Natural killer cell treated with Interleukin-12 subunit alpha and Interleukin-12 subunit beta and Interleukin-15 and Interleukin-18, amount 100 ng/mL, for 72 hours (primary cell): ENCODE results near the gene CDK14. TPM values are rescaled to one million over a fixed set of nuclear protein-coding genes. Genes with fewer than 3 reads are reported as not detected.

Experiments used
- ATAC-seq, 2 donors: fragments of 150-1000 bp; cut with Tn5 transposase in 1 of 2; sonication (Bioruptor Pico), chemical (Tn5 transposase) in 1 of 2; 2 replicates each; pipeline ENCODE4 v1.10.0; 2021
- DNase-seq: peaks from one replicate; pipeline ENCODE4 v3.0.0; 2022; ENCODE audit warnings: low spot score
- H3K27ac Mint-ChIP-seq, 2 donors: 1 replicate in 1 of 2; 2 replicates in 1 of 2; pipeline ENCODE4 v1.8.0; 2022; ENCODE audit warnings: mixed read lengths in 2 of 2, mild to moderate bottlenecking in 1 of 2, moderate library complexity in 1 of 2
- H3K27me3 Mint-ChIP-seq, 2 donors: 1 replicate in 1 of 2; 2 replicates in 1 of 2; pipeline ENCODE4 v1.8.0; 2022; ENCODE audit warnings: mixed read lengths in 2 of 2
- H3K36me3 Mint-ChIP-seq: one replicate; pipeline ENCODE4 v1.8.0; 2022; ENCODE audit warnings: mixed read lengths
- H3K4me1 Mint-ChIP-seq, 2 donors: 1 replicate in 1 of 2; 2 replicates in 1 of 2; pipeline ENCODE4 v1.8.0; 2022; ENCODE audit warnings: low read depth in 2 of 2, mixed read lengths in 2 of 2, mild to moderate bottlenecking in 1 of 2
- H3K4me3 Mint-ChIP-seq: one replicate; pipeline ENCODE4 v1.8.0; 2022; ENCODE audit warnings: mixed read lengths
- H3K9me3 Mint-ChIP-seq: 2 replicates; pipeline ENCODE4 v1.8.0; 2022; ENCODE audit warnings: mixed read lengths
- total RNA-seq, 2 donors: library from RNA; stranded (reverse); gene quantifications; one replicate each; pipeline ENCODE4 v1.2.3, GENCODE V29; 2022

Gene CDK14
- total RNA-seq, 2 donors from 2014 or later = 0.76 to 2.8 TPM

DNA sequence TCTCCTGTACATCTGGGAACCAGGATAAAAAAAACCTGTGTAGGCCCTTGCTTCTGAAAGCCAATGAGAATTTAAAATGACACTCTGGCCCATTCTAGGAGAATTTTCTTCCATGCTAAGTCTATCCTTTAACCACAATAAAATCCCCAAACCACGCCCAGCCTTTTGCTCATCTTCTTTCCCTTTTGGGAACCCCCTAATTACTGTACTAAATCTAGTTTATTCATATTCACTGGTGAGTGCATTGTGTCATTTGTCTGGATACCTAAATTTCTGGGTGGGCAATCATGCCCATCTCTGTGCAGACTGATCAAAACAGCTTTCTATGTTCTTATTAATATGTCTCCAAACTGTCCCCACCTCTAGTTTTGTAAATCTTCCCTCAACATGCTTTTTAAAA, 11.7 kb upstream of the CDK14 start:
- DNase-seq = no peak
- no peaks in the 10 kb centered on the region for H3K27me3 Mint-ChIP-seq
- peaks cover 3% of the 10 kb centered on the region for H3K9me3 Mint-ChIP-seq
- no peaks in the 10 kb centered on the region for H3K4me1 Mint-ChIP-seq
- H3K36me3 Mint-ChIP-seq = no peaks in the 10 kb centered on the region
- no peak overlapping the region for H3K4me3 Mint-ChIP-seq
- no peak for ATAC-seq
- no peak overlapping the region for H3K27ac Mint-ChIP-seq

DNA sequence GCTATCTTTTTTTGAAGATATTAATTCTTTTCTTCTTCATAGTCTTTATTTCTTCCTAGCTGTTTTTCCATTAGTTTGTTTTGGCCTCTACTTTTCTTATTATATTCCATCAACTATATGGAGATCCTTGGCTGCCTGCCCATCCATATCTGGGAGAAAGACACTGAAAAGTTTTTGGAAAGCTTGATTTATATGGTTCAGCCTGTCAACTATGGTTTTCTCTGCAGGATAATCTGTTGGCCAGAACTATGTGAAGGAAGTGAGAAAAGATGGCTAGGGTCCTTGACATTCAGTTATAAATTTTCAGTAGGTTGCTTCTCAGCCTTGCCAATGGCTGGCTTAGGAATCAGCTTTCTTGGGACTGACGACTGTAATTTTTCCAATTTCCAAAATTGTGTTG, 10.0 kb upstream of the CDK14 start:
- H3K4me1 Mint-ChIP-seq = no peaks in the 10 kb centered on the region
- ATAC-seq (no peak), DNase-seq (no peak)

DNA sequence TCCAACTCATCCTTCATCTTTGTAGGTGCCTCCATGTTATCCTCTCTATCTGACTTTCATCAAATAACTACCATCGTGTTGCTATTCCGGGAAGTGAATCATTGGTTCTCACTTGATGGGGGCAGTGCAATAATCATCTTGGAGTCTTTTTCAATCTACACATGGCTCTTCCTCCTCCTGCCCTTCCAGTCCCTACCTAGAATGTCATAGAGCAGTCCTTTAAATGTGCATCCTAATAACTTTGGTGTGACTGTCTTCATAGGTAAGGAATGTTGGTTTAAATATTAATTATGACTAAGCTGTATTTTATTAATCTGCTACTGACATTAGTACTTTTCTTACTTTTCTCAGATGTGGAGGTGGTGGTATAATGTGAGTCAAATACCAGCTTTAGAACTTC, 8.4 kb upstream of the CDK14 start:
- DNase-seq (no peak), ATAC-seq (no peak)
- Mint-ChIP-seq H3K27ac (no peak overlapping the region), H3K4me3 (no peak overlapping the region), H3K9me3 (no peaks in the 10 kb centered on the region), H3K27me3 (no peaks in the 10 kb centered on the region), H3K4me1 (no peaks in the 10 kb centered on the region), H3K36me3 (no peaks in the 10 kb centered on the region)

More for the DNA sequence above, 10.0 kb upstream of the CDK14 start:
- no peak overlapping the region for H3K4me3 Mint-ChIP-seq
- peaks cover 3% of the 10 kb centered on the region for H3K9me3 Mint-ChIP-seq
- H3K36me3 Mint-ChIP-seq = no peaks in the 10 kb centered on the region
- H3K27me3 Mint-ChIP-seq = no peaks in the 10 kb centered on the region
- no peak overlapping the region for H3K27ac Mint-ChIP-seq

DNA sequence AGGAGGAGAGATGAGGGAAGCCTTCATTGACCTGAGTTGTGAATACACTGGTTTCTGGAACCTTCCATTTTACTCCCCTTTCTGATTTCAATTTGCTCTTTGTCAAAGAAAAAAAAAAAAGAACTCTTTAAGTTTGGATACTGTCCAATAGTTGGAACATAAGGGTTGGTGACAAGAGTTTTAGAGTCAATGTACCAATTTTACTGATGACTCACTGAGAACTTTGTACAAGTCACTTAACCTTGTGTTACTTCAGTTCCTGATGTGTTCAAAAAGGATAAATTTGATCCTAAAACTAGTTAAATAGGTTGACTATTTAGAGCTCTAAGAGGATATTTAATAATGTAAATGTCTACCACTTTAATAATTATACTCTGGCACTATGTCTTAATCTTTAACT, 4.1 kb upstream of the CDK14 start:
- peaks cover 0 to under 1% of the 10 kb centered on the region in 2 donors for H3K4me1 Mint-ChIP-seq
- no peak overlapping the region for H3K27ac Mint-ChIP-seq
- DNase-seq (no peak), ATAC-seq (no peak)
- peaks cover 15 to 22% of the 10 kb centered on the region in 2 donors for H3K27me3 Mint-ChIP-seq
- no peaks in the 10 kb centered on the region for H3K36me3 Mint-ChIP-seq
- H3K4me3 Mint-ChIP-seq = no peak overlapping the region
- H3K9me3 Mint-ChIP-seq = no peaks in the 10 kb centered on the region

DNA sequence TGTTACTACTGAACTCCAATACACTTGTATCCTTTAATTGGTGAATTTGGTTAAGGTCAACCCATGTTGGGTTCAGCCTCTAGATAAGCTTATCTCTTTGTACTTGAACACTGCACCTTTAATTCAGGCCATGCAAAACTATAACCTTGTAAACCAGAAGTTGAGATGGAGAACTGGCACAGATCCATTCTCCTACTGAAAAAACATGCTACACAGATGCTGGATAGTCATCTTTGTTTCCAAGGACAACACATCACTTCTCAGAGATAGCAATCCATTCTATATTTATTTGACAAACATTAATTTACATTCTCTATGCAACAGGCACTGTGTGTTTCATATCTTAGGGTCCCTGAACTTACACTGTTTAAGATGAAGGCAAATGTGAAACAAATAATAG, 2.9 kb upstream of the CDK14 start:
- Mint-ChIP-seq H3K36me3 (no peaks in the 10 kb centered on the region), H3K27me3 (peaks cover 24 to 33% of the 10 kb centered on the region in 2 donors), H3K4me3 (no peak overlapping the region), H3K4me1 (peaks cover 0 to 2% of the 10 kb centered on the region in 2 donors), H3K9me3 (no peaks in the 10 kb centered on the region), H3K27ac (no peak overlapping the region)
- ATAC-seq (no peak), DNase-seq (no peak)

DNA sequence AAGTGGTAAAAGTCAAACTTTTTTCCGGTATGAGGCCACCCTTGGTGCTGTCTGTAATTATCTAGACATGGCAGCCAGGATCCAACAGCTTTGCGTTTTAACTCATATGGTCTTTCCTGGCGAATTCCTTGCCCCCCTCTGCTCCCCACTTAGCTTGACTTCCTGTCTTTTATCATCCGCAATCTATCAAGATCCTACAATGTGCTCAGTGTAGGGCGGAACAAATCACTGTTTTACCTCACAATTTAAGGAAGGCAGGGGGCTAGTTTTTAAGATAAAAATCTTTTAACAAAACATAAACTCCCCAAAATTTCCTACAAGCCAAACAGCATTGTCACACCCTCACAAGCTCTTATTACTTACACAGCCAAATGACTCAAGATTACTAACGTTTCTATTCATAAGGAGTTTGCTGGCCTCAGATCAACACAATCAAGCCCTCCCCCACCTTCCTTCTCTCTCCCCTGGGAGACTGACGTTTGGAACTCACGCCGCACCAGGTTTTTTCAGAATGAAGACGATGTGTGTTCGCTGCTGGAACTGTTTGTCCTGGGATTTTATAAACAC, 1.3 kb upstream of the CDK14 start:
- ATAC-seq (no peak), DNase-seq (no peak)
- Mint-ChIP-seq H3K9me3 (no peaks in the 10 kb centered on the region), H3K27ac (no peak overlapping the region), H3K36me3 (no peaks in the 10 kb centered on the region), H3K4me3 (peak overlapping the region; percentile 22), H3K27me3 (peaks cover 29 to 33% of the 10 kb centered on the region in 2 donors), H3K4me1 (peaks cover 0 to 2% of the 10 kb centered on the region in 2 donors)

DNA sequence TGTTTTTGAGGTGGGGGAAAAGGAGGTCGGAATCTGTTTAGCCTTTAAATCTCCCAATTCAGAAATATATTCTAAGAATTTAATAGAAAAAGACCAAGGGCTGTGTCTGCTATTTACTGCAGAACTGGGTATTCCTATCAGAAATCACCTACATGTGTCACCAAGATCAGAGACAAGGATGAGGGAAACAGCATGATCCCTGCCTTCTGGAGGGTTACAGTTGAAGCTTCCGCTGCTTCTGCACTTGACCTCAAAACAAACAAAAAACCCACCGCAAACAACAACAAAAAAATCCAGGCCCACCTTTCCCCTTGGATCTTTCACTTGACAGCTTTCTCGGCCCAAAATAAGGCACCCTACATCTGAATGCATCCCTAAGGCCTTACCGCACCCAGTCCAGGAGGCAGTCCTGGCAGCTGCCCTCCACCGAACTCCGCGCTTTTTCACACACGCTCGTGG, 750 bp upstream of the CDK14 start:
- no peaks in the 10 kb centered on the region for H3K9me3 Mint-ChIP-seq
- H3K27ac Mint-ChIP-seq = no peak overlapping the region
- H3K36me3 Mint-ChIP-seq = no peaks in the 10 kb centered on the region
- peak overlapping the region; percentile 22 for H3K4me3 Mint-ChIP-seq
- DNase-seq = no peak
- H3K27me3 Mint-ChIP-seq = peaks cover 32 to 33% of the 10 kb centered on the region in 2 donors
- no peak for ATAC-seq
- peaks cover 0 to 2% of the 10 kb centered on the region in 2 donors for H3K4me1 Mint-ChIP-seq

DNA sequence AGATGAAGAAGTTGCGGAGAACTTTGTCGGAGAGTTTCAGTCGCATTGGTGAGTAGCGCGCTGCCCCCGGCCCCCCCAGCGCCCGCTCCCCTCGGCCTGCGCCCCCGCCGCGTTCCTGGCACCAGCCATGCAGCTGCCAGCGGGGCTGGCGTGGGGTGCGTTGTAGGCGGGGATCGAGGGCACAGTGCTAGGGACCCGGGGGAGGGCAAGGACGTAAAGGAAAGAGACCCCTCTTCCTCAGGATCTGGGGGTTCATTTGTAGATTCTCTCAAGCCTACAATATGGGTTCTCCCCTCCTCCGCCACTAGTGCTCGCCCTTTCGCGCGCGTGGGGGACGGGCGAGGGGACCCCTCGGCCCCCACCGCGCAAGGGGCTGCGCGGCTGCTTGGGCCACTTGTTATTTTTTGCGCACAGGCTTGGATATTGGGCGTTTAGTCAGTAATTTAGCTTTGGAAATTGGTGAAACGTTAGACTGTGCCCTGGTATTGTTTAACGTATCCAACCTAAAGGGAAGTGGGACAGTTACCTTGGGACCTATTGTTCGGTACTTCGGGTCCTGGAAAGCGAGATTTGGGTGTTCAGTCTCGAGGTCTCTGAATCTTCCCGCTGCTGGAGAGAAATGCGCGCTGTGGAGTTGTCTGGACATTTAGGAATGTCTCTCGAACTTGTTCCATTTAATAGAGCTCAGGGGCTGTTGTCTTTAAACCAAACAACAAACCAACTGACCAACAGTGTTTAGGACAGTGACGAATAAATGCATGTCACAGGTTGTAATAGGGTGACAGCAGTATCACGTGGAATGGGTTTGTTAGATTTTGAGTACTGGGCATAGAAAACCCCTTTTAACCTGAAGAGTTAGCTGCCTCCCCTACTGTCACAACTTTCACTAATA, 796 bp downstream of the CDK14 start:
- DNase-seq (no peak), ATAC-seq (peak in 1 of 2 donors; percentile 37)
- H3K27ac Mint-ChIP-seq = no peak overlapping the region
- peaks cover 33% of the 10 kb centered on the region in 2 donors for H3K27me3 Mint-ChIP-seq
- no peaks in the 10 kb centered on the region for H3K36me3 Mint-ChIP-seq
- H3K9me3 Mint-ChIP-seq = no peaks in the 10 kb centered on the region
- peaks cover 0 to 2% of the 10 kb centered on the region in 2 donors for H3K4me1 Mint-ChIP-seq
- peak overlapping the region; percentile 62 for H3K4me3 Mint-ChIP-seq

DNA sequence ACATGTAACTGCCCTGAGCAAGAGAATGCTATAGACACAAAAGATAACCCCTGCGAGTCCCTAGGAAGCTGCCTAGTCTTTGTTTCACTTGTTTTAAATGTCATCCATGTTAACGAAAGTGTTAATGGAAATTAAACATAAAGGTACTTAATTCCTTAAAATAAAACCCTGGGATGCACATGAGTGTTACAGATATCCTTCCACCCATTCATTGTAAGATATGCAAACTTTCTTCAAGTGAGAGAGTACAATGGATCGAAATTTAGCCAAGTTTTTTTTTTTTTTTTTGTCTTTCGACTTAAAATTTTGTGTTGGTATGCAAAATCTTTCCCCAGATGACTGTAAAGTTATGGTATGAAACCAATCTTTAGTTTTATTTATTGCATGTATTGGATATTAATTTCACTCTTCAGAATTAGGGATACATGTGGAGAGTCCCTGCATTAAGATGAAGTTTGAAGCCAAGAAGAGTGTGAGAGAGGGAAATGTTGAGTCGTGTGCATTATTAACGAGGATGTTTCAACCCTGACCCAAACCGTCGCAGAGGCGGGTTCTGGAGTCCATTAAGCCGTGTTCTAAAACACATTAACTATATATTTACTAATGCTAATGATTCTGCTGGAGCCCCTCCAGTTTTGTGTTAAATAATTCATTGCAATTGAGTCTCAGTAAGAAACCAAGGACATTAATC, 1.6 kb downstream of the CDK14 start:
- H3K9me3 Mint-ChIP-seq = no peaks in the 10 kb centered on the region
- H3K36me3 Mint-ChIP-seq = no peaks in the 10 kb centered on the region
- peaks cover 33% of the 10 kb centered on the region in 2 donors for H3K27me3 Mint-ChIP-seq
- H3K4me3 Mint-ChIP-seq = peak overlapping the region; percentile 32
- no peak overlapping the region for H3K27ac Mint-ChIP-seq
- ATAC-seq (no peak), DNase-seq (no peak)
- H3K4me1 Mint-ChIP-seq = peaks cover 0 to 2% of the 10 kb centered on the region in 2 donors

DNA sequence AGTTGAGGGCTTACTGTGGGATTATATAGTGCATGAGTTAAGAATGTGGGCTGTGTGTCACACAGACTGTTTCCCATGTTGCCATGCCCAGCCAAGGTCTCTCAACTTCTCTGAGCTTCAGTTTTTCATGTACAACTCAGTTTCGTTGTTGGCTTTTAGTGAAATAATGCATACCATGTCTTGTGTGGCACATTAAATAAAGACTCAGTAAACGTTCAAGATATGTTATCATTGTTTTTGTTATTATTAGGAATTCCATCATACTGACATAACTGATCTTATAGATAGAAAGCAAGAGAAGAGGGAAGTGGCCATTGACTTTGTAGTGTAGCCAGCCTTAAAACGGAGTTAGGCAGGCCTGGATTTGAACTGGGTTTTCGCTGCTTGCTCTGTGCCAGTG, 2.9 kb downstream of the CDK14 start:
- Mint-ChIP-seq H3K27me3 (peaks cover 25 to 29% of the 10 kb centered on the region in 2 donors), H3K4me3 (no peak overlapping the region), H3K4me1 (peaks cover 0 to 2% of the 10 kb centered on the region in 2 donors), H3K36me3 (no peaks in the 10 kb centered on the region), H3K27ac (no peak overlapping the region), H3K9me3 (no peaks in the 10 kb centered on the region)
- ATAC-seq (no peak), DNase-seq (no peak)

DNA sequence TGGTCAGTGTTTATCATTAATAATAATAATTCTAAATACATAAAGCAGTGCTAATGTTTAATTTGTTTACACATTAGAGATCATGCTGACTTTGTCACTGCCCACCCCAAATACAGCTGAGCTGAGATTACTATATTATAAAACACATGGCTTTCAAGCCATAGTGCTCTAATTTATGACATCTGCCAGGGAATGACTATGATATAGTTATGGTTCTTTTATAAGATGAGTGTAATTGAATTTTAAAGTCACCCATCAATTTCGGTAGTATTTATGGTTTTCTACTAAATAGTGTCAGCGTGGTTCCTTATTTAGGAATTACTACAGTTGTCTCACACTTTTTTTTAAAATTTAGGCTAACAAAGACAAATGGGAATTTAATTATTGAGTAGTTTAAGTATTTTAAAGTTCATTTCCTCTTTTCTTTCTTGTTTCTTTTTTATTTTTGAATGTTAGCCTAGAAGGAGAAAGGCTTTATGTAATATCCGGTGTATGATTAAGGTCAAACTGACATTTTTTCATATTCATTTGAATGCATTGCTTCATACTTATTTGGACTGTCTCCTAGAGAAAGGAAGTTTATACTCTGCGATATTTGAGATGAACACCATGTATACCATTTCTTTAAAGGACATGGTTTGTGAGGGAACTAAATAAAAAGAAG, 3.9 kb downstream of the CDK14 start:
- Mint-ChIP-seq H3K9me3 (no peaks in the 10 kb centered on the region), H3K4me3 (no peak overlapping the region), H3K27ac (no peak overlapping the region), H3K27me3 (peaks cover 18 to 24% of the 10 kb centered on the region in 2 donors), H3K4me1 (peaks cover 0 to 2% of the 10 kb centered on the region in 2 donors), H3K36me3 (no peaks in the 10 kb centered on the region)
- ATAC-seq = no peak
- DNase-seq = no peak

DNA sequence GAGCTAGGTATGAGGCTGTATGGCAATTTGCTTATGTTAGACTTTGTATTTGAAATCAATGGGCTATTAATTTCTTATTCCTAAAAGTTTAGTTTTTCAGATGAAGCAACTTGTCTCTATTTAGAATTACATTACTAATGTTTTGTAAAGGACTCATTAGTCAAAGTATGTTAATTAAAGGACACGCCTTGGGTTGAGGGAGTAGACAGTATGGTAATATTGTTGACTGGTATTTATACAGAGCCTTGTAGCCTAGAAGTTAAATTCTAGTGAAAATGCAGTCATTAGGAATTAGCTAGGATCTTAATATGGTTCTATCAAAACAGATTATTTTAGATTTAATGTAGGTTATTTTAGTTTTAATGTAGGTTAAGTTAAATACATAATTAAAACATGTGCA, 6.2 kb downstream of the CDK14 start:
- H3K36me3 Mint-ChIP-seq = no peaks in the 10 kb centered on the region
- no peak for ATAC-seq
- no peaks in the 10 kb centered on the region for H3K4me1 Mint-ChIP-seq
- H3K27ac Mint-ChIP-seq = no peak overlapping the region
- DNase-seq = no peak
- peaks cover 8 to 15% of the 10 kb centered on the region in 2 donors for H3K27me3 Mint-ChIP-seq
- no peaks in the 10 kb centered on the region for H3K9me3 Mint-ChIP-seq
- no peak overlapping the region for H3K4me3 Mint-ChIP-seq

DNA sequence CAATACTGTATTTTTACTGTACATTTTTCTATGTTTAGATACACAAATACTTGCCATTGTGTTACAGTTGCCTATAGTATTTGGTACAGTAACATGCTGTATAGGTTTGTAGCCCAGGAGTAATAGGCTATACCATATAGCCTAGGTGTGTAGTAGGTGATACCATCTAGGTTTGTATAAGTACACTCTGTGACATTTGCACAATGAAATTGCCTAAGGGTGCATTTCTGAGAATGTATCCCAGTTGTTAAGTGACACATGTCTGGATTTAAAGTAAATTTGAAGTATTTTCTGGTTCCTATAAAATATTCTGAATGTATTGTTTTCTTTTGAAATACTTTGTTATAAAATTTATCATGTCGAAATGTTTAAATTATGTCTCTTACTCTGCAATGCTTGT, 7.2 kb downstream of the CDK14 start:
- DNase-seq = no peak
- no peak for ATAC-seq
- Mint-ChIP-seq H3K27ac (no peak overlapping the region), H3K9me3 (no peaks in the 10 kb centered on the region), H3K4me3 (no peak overlapping the region), H3K27me3 (peaks cover 0 to 9% of the 10 kb centered on the region in 2 donors), H3K36me3 (no peaks in the 10 kb centered on the region), H3K4me1 (no peaks in the 10 kb centered on the region)
